ENCODE results near the gene B3GNT8. TPM values are rescaled to one million over a fixed set of nuclear protein-coding genes. Genes with fewer than 3 reads are reported as not detected.
"Not testable (repeated sequence)": the region's sequence is repeated elsewhere in the genome, so short reads cannot be mapped to it uniquely, and the experiment has no call there.

Gene B3GNT8
- polyA plus RNA-seq (2013, experiment 1 of 2; ENCODE audit: insufficient read length), result 1.3 TPM
- polyA plus RNA-seq (2013, experiment 2 of 2; ENCODE audit: insufficient read length), result 2.0 TPM

GRCh38 chr19:41426952-41427646 is at the start of gene B3GNT8:
TSS of gene B3GNT8 (minus strand) at chr19:41427374. CDS start at chr19:41426778, 596 bp downstream.
- peak; percentile 70 for DNase-seq

GRCh38 chr19:41476583-41476982 is 49.4 kb upstream of the B3GNT8 start:
- DNase-seq, result no peak

- not testable (repeated sequence) for DNase-seq
These were observed 36.4 kb upstream of the B3GNT8 start for GRCh38 chr19:41463257-41464256.

- no peak for DNase-seq
These were observed 35.3 kb upstream of the B3GNT8 start for GRCh38 chr19:41462497-41462896.

GRCh38 chr19:41457241-41457640 is 30.1 kb upstream of the B3GNT8 start:
- no peak for DNase-seq

- peak; percentile 8 for DNase-seq
These were observed 29.3 kb upstream of the B3GNT8 start for GRCh38 chr19:41456342-41456918.

- DNase-seq, result no peak
These were observed 28.8 kb upstream of the B3GNT8 start for GRCh38 chr19:41455936-41456335.

- DNase-seq, result no peak
These were observed 25.6 kb upstream of the B3GNT8 start for GRCh38 chr19:41452584-41453275.

GRCh38 chr19:41449865-41450178 is 22.6 kb upstream of the B3GNT8 start:
- no peak for DNase-seq

GRCh38 chr19:41449079-41449864 is 22.1 kb upstream of the B3GNT8 start:
- peak; percentile 70 for DNase-seq

GRCh38 chr19:41447732-41448332 is 20.7 kb upstream of the B3GNT8 start:
- no peak for DNase-seq

- DNase-seq, result no peak
These were observed 18.4 kb upstream of the B3GNT8 start for GRCh38 chr19:41445575-41445974.

- DNase-seq, result no peak
These were observed 16.8 kb upstream of the B3GNT8 start for GRCh38 chr19:41443813-41444455.

GRCh38 chr19:41442473-41443355 is 15.5 kb upstream of the B3GNT8 start, which contains the start of gene ERICH4:
TSS of gene ERICH4 (plus strand) at chr19:41443156. CDS start at chr19:41443170, 14 bp downstream.
- DNase-seq, result no peak

GRCh38 chr19:41441321-41441945 is 14.3 kb upstream of the B3GNT8 start:
- DNase-seq, result no peak

- DNase-seq, result peak; percentile 97
These were observed 12.5 kb upstream of the B3GNT8 start, which contains the start of gene DMAC2 for GRCh38 chr19:41439441-41440222. TSS of gene DMAC2 (minus strand) at chr19:41439912. CDS start at chr19:41439899, 13 bp downstream.

- DNase-seq, result no peak
These were observed 10.9 kb upstream of the B3GNT8 start for GRCh38 chr19:41437944-41438574.

GRCh38 chr19:41436674-41436951 is 9.4 kb upstream of the B3GNT8 start:
- no peak for DNase-seq

Data from fibroblast of skin of scalp (primary cell).